HL-60 (cell line): ENCODE measurements around the gene TRAP1.

ENCODE experiments used
- GABPA ChIP-seq: IDR thresholded peaks from 2 replicates; pipeline ENCODE4 v1.6.1; 2012; ENCODE audit warnings: low read depth
- POLR2AphosphoS5 ChIP-seq: IDR thresholded peaks from 2 replicates; pipeline ENCODE4 v1.6.1; 2012; ENCODE audit warnings: low read depth
- REST ChIP-seq: IDR thresholded peaks from 2 replicates; pipeline ENCODE4 v1.6.1; 2012; ENCODE audit warnings: low read depth; ENCODE audit not compliant: insufficient replicate concordance
- SPI1 ChIP-seq: IDR thresholded peaks from 2 replicates; pipeline ENCODE4 v1.6.1; 2012; ENCODE audit warnings: low read depth, mild to moderate bottlenecking, borderline replicate concordance
- TF ChIP-seq, protein P1 (sequence below): IDR thresholded peaks from one replicate; pipeline ENCODE4 v1.5.1; 2011; ENCODE audit warnings: low read length, control low read depth, inconsistent platforms; ENCODE audit not compliant: insufficient read depth

DNA sequence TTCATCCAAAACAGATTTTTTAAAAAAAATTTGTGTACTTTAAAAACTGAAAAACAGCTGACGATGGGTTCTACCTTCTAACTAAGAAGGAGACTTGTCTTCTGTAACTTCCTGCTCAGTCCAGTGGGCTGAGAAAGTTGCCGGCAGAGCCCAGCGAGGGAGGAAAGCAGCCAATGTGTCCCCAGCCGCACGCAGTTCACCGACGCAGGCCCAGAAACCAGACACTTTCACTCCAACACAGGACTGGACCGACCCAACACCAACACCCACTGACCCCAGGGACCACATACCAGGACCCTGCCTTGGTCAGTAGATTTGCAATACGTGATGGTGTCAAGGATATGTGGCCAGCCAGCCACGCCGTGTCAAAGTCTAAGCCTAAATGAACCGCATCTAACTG, 25.6 kb downstream of the TRAP1 start:
- TF ChIP-seq, protein P1, sequence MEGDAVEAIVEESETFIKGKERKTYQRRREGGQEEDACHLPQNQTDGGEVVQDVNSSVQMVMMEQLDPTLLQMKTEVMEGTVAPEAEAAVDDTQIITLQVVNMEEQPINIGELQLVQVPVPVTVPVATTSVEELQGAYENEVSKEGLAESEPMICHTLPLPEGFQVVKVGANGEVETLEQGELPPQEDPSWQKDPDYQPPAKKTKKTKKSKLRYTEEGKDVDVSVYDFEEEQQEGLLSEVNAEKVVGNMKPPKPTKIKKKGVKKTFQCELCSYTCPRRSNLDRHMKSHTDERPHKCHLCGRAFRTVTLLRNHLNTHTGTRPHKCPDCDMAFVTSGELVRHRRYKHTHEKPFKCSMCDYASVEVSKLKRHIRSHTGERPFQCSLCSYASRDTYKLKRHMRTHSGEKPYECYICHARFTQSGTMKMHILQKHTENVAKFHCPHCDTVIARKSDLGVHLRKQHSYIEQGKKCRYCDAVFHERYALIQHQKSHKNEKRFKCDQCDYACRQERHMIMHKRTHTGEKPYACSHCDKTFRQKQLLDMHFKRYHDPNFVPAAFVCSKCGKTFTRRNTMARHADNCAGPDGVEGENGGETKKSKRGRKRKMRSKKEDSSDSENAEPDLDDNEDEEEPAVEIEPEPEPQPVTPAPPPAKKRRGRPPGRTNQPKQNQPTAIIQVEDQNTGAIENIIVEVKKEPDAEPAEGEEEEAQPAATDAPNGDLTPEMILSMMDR, result no peak
- no peak for TF ChIP-seq POLR2AphosphoS5
- TF ChIP-seq REST, result no peak
- no peak for TF ChIP-seq GABPA
- TF ChIP-seq SPI1, result no peak
